HPDE6-E6E7 (cell line): ENCODE data around the gene H2BW1.
"Not testable (repeated sequence)": the region's sequence is repeated elsewhere in the genome, so short reads cannot be mapped to it uniquely, and the experiment has no call there.

Source experiments
- DNase-seq: peaks from one replicate; pipeline ENCODE4 v3.0.0; 2011; ENCODE audit warnings: missing footprints; ENCODE audit errors: extremely low spot score

The H2BW1 gene

GRCh38 chrX:104013606-104014005 lies at the start of gene H2BW1:
Gene H2BW1, minus strand, starts transcription at chrX:104013708. Its CDS starts 132 bp downstream, at chrX:104013576.
- DNase-seq, result no peak

- DNase-seq, result not testable (repeated sequence)
Observed at GRCh38 chrX:104062636-104063035, 49.1 kb upstream of the H2BW1 start.

- DNase-seq, result not testable (repeated sequence)
Observed at GRCh38 chrX:104054956-104055355, 41.4 kb upstream of the H2BW1 start.

- DNase-seq, result no peak
Observed at GRCh38 chrX:104047171-104047570, 33.7 kb upstream of the H2BW1 start.

- DNase-seq, result no peak
Observed at GRCh38 chrX:104045642-104046041, 32.1 kb upstream of the H2BW1 start.

GRCh38 chrX:104041003-104041402 lies 27.5 kb upstream of the H2BW1 start:
- DNase-seq, result no peak

GRCh38 chrX:104039689-104040505 lies 26.4 kb upstream of the H2BW1 start, which contains the start of gene H2BW2:
Gene H2BW2, plus strand, starts transcription at chrX:104039956. Its CDS starts 39 bp downstream, at chrX:104039995.
- no peak for DNase-seq

- DNase-seq, result no peak
Observed at GRCh38 chrX:104018126-104018525, 4.6 kb upstream of the H2BW1 start.

- not testable (repeated sequence) for DNase-seq
Observed at GRCh38 chrX:104015576-104015975, 2.1 kb upstream of the H2BW1 start.

GRCh38 chrX:104013158-104013557 lies 350 bp downstream of the H2BW1 start:
- no peak for DNase-seq

- DNase-seq, result no peak
Observed at GRCh38 chrX:104008831-104009230, 4.7 kb downstream of the H2BW1 start.

GRCh38 chrX:103999234-103999633 lies 14.3 kb downstream of the H2BW1 start:
- DNase-seq, result no peak

GRCh38 chrX:103983508-103983907 lies 30.0 kb downstream of the H2BW1 start:
- DNase-seq, result not testable (repeated sequence)

GRCh38 chrX:103962411-103963278 lies 50.9 kb downstream of the H2BW1 start, which contains the start of gene TMSB15B:
Gene TMSB15B, plus strand, starts transcription at chrX:103962627.
- not testable (repeated sequence) for DNase-seq
